ENCODE data around the gene COP1. TPM values are rescaled to one million over a fixed set of nuclear protein-coding genes. Genes with fewer than 3 reads are reported as not detected.

Gene COP1
- total and polyA plus RNA-seq, 2 of the 8 experiments (the other 6 are each of a cell fraction or from before 2014, with no cell fraction given), result 26.2 to 44.9 TPM

- TF ChIP-seq CTCF (IDR thresholded peaks at IDR 0.05; ENCODE audit: control extremely low read depth in 1 of 3, insufficient read depth in 1 of 3, low read depth in 1 of 3, low read length in 3 of 3), result no peak
- TF ChIP-seq RAD21 (IDR thresholded peaks at IDR 0.05 in 1 of 2, conservative IDR thresholded peaks at IDR 0.05 in 1 of 2; ENCODE audit: low read depth in 2 of 2, low read length in 2 of 2), result no peak
- TF ChIP-seq TCF12 (IDR thresholded peaks at IDR 0.05; ENCODE audit: low read depth, low read length), result 0 out of 2 replicates have a peak, but pooled peaks have one; percentile 12
- no peak for TF ChIP-seq POU5F1 (IDR thresholded peaks at IDR 0.05; ENCODE audit: low read depth, low read length)
- TF ChIP-seq TAF1 (IDR thresholded peaks at IDR 0.05; ENCODE audit: low read depth, low read length), result no peak
- TF ChIP-seq USF2 (IDR thresholded peaks at IDR 0.05; ENCODE audit: low read length), result no peak
- TF ChIP-seq POLR2AphosphoS5 (IDR thresholded peaks at IDR 0.05; ENCODE audit: low read depth, low read length), result no peak
- no peak for TF ChIP-seq BACH1 (IDR thresholded peaks at IDR 0.05; ENCODE audit: low read length)
- no peak for TF ChIP-seq YY1 (IDR thresholded peaks at IDR 0.05; ENCODE audit: low read depth, low read length)
- no peak for TF ChIP-seq NANOG (IDR thresholded peaks at IDR 0.05; ENCODE audit: insufficient read depth, low read depth, low read length, poor library complexity, severe bottlenecking)
- TF ChIP-seq CEBPB (IDR thresholded peaks at IDR 0.05; ENCODE audit: low read depth, low read length), result no peak
Observed at GRCh38 chr1:175918364-175918801, 288.7 kb downstream of the COP1 start (continued).
